Measurements from ENCODE around the gene POU4F3. TPM values are rescaled to one million over a fixed set of nuclear protein-coding genes. Genes with fewer than 3 reads are reported as not detected.

Gene POU4F3
- total RNA-seq, 1 donor from 2014 or later = 9.5 TPM

DNA sequence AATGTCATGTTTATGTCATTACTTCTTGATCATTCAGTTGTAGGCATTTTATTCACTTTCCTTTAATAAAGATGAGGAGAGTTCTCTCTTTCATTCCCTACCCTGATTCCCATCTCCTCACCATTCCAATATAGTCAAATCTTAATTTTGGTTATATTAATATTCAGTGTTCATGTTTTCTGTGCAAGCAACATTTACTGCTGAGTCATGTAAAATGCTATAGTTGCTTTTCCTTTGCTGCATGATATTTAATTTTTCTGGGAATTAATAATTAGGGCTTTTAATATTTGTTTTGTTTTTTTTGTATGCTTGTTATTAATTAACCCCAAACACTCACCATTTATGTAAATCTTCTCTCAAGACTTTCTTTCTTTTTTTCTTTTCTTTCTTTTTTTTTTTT is 18.5 kb downstream of the POU4F3 start:
- Mint-ChIP-seq H3K27ac (ENCODE audit: unreplicated experiment) (no peak overlapping the region), H3K36me3 (ENCODE audit: unreplicated experiment) (no peaks in the 10 kb centered on the region), H3K4me3 (ENCODE audit: unreplicated experiment) (no peak overlapping the region), H3K4me1 (ENCODE audit: low read depth, unreplicated experiment) (no peaks in the 10 kb centered on the region), H3K9me3 (ENCODE audit: unreplicated experiment) (no peaks in the 10 kb centered on the region), H3K27me3 (ENCODE audit: unreplicated experiment) (no peaks in the 10 kb centered on the region)
- TF ChIP-seq, protein P1, sequence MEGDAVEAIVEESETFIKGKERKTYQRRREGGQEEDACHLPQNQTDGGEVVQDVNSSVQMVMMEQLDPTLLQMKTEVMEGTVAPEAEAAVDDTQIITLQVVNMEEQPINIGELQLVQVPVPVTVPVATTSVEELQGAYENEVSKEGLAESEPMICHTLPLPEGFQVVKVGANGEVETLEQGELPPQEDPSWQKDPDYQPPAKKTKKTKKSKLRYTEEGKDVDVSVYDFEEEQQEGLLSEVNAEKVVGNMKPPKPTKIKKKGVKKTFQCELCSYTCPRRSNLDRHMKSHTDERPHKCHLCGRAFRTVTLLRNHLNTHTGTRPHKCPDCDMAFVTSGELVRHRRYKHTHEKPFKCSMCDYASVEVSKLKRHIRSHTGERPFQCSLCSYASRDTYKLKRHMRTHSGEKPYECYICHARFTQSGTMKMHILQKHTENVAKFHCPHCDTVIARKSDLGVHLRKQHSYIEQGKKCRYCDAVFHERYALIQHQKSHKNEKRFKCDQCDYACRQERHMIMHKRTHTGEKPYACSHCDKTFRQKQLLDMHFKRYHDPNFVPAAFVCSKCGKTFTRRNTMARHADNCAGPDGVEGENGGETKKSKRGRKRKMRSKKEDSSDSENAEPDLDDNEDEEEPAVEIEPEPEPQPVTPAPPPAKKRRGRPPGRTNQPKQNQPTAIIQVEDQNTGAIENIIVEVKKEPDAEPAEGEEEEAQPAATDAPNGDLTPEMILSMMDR (IDR thresholded peaks at IDR 0.05; ENCODE audit: partially characterized antibody, unreplicated experiment) = no peak
- DNase-seq = no peak

DNA sequence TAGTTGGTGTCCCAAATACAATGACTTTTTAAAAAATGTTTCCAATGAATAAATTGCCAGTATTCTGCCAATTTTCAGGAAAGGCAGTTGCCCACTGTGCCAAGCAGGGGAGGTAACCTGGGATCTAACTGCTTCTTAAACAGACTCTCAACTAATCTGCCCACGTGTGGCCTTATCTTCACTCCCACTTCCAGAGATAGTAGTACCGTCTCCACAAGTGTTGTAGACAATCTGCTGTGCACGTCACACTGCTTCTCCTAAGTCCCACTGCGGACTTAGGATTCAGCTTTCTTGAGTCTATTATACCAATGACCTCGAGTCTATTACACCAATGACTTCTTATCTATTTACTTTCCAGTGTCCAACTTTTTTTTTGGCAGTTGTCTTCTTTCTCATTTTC is 21.2 kb downstream of the POU4F3 start:
- Mint-ChIP-seq H3K36me3 (ENCODE audit: unreplicated experiment) (no peaks in the 10 kb centered on the region), H3K4me1 (ENCODE audit: low read depth, unreplicated experiment) (peaks cover 3% of the 10 kb centered on the region), H3K9me3 (ENCODE audit: unreplicated experiment) (no peaks in the 10 kb centered on the region), H3K27ac (ENCODE audit: unreplicated experiment) (no peak overlapping the region), H3K4me3 (ENCODE audit: unreplicated experiment) (no peak overlapping the region), H3K27me3 (ENCODE audit: unreplicated experiment) (peaks cover under 1% of the 10 kb centered on the region)
- TF ChIP-seq, protein P1 (IDR thresholded peaks at IDR 0.05; ENCODE audit: partially characterized antibody, unreplicated experiment) = no peak
- no peak for DNase-seq

DNA sequence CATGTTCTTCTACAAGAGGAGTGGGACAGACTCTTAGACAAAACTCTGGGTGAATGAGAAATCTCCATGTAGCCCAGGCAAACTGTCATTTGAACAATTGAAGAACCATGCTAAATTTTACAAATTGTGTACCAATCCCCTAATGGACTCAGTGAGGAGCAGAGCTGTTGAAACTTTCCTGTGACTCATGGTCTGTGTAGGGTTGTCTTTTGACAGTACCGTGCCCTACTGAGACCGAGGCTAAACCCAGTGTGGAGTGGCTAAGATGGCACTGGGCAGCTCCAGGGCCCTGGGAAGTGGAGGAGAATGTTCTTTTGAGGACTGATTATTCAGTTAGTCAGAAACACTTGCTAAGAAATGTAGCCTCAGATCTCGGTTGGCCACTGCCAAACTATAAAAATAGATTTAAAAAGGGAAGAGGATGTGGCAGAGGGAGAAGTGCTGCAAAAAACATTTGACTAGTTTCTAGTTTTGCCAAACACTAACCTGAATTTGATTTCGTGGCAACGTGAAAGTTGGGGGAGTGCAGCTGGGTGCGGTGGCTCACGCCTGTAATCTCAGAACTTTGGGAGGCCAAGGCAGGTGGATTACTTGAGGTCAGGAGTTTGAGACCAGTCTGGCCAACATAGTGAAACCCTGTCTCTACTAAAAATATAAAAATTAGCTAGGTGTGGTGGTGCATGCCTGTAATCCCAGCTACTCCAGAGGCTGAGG is 24.7 kb downstream of the POU4F3 start:
- peaks cover 19% of the 10 kb centered on the region for H3K4me1 Mint-ChIP-seq (ENCODE audit: low read depth, unreplicated experiment)
- TF ChIP-seq, protein P1 (IDR thresholded peaks at IDR 0.05; ENCODE audit: partially characterized antibody, unreplicated experiment) = no peak
- no peak overlapping the region for H3K27ac Mint-ChIP-seq (ENCODE audit: unreplicated experiment)
- H3K4me3 Mint-ChIP-seq (ENCODE audit: unreplicated experiment) = no peak overlapping the region
- peaks cover 4% of the 10 kb centered on the region for H3K9me3 Mint-ChIP-seq (ENCODE audit: unreplicated experiment)
- peaks cover 5% of the 10 kb centered on the region for H3K27me3 Mint-ChIP-seq (ENCODE audit: unreplicated experiment)
- DNase-seq = no peak
- H3K36me3 Mint-ChIP-seq (ENCODE audit: unreplicated experiment) = no peaks in the 10 kb centered on the region

DNA sequence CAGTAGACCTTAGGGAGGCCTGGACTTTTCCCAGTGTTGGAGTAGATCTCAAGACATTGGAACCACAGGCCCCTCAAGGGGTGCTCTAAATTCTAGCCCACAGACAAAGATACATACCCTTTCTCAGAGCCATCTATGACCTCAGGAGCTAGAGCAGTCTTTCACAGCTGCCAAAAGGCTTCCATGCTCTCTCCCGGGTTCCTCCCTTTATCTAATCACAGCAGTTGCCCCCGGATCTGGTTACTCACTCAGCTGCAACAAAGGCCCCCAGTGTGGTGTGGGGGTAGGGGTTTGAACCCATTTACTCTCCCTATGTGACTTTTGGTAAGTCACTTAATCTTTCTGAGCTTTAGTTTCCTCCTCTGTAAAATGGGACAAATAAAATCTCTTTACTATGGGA is 27.0 kb downstream of the POU4F3 start:
- H3K27me3 Mint-ChIP-seq (ENCODE audit: unreplicated experiment) = peaks cover 5% of the 10 kb centered on the region
- peak overlapping the region; percentile 87 for H3K27ac Mint-ChIP-seq (ENCODE audit: unreplicated experiment)
- TF ChIP-seq, protein P1 (IDR thresholded peaks at IDR 0.05; ENCODE audit: partially characterized antibody, unreplicated experiment) = no peak
- H3K4me3 Mint-ChIP-seq (ENCODE audit: unreplicated experiment) = peak overlapping the region; percentile 23
- H3K36me3 Mint-ChIP-seq (ENCODE audit: unreplicated experiment) = no peaks in the 10 kb centered on the region
- no peak for DNase-seq
- H3K4me1 Mint-ChIP-seq (ENCODE audit: low read depth, unreplicated experiment) = peaks cover 19% of the 10 kb centered on the region
- H3K9me3 Mint-ChIP-seq (ENCODE audit: unreplicated experiment) = peaks cover 4% of the 10 kb centered on the region

DNA sequence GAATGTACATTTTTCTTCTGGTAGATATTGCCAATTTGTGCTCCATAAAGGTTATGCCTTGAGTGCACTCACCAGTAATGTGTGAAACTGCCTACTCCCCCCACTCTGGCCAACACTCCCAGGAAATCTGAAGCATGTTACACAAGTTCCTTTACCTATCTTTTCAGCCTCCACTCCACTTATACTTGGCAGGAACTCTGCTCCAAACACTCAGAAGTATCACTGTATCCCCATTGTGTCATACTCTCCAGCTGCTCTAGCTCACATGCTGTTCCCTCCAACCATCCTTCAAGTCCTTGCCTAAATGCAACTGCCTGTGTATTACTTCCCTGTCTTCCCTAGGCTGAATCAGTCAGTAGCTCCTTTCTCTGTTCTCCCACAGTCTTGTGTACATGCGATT is 28.3 kb downstream of the POU4F3 start:
- Mint-ChIP-seq H3K36me3 (ENCODE audit: unreplicated experiment) (no peaks in the 10 kb centered on the region), H3K4me1 (ENCODE audit: low read depth, unreplicated experiment) (peaks cover 19% of the 10 kb centered on the region), H3K27me3 (ENCODE audit: unreplicated experiment) (peaks cover 7% of the 10 kb centered on the region), H3K27ac (ENCODE audit: unreplicated experiment) (no peak overlapping the region), H3K4me3 (ENCODE audit: unreplicated experiment) (no peak overlapping the region), H3K9me3 (ENCODE audit: unreplicated experiment) (peaks cover 6% of the 10 kb centered on the region)
- TF ChIP-seq, protein P1 (IDR thresholded peaks at IDR 0.05; ENCODE audit: partially characterized antibody, unreplicated experiment) = no peak
- no peak for DNase-seq
